GM18519 (cell line): Measurements from ENCODE around the gene PRKACB.

ENCODE experiments used
- ATAC-seq: cut with Tn5 transposase; IDR thresholded peaks from one replicate; pipeline ENCODE4 v1.9.1; 2021; ENCODE audit warnings: mild to moderate bottlenecking, moderate library complexity; ENCODE audit not compliant: unreplicated experiment, low FRiP score

The PRKACB gene

GRCh38 chr1:84155517-84155916 is 11.4 kb downstream of the PRKACB start:
- no peak for ATAC-seq

GRCh38 chr1:84156210-84156621 is 12.1 kb downstream of the PRKACB start:
- no peak for ATAC-seq

- ATAC-seq = no peak
Observed at GRCh38 chr1:84159533-84160240, 15.6 kb downstream of the PRKACB start.

GRCh38 chr1:84162295-84162694 is 18.2 kb downstream of the PRKACB start:
- ATAC-seq = no peak

GRCh38 chr1:84163123-84163931 is 19.3 kb downstream of the PRKACB start:
- ATAC-seq = no peak

GRCh38 chr1:84164161-84164560 is 20.1 kb downstream of the PRKACB start:
- ATAC-seq = no peak

- ATAC-seq = no peak
Observed at GRCh38 chr1:84164567-84165021, 20.5 kb downstream of the PRKACB start.

- ATAC-seq = no peak
Observed at GRCh38 chr1:84165601-84166000, 21.5 kb downstream of the PRKACB start.

- peak; percentile 67 for ATAC-seq
Observed at GRCh38 chr1:84166797-84167196, 22.7 kb downstream of the PRKACB start.

- ATAC-seq = no peak
Observed at GRCh38 chr1:84168783-84169182, 24.7 kb downstream of the PRKACB start.

- no peak for ATAC-seq
Observed at GRCh38 chr1:84170171-84170570, 26.1 kb downstream of the PRKACB start.

- ATAC-seq = no peak
Observed at GRCh38 chr1:84171481-84171880, 27.4 kb downstream of the PRKACB start.

GRCh38 chr1:84174051-84174556 is 30.0 kb downstream of the PRKACB start:
- no peak for ATAC-seq

GRCh38 chr1:84181350-84182005 is 37.4 kb downstream of the PRKACB start:
- ATAC-seq = no peak

GRCh38 chr1:84190455-84190854 is 46.4 kb downstream of the PRKACB start:
- no peak for ATAC-seq

GRCh38 chr1:84192681-84193080 is 48.6 kb downstream of the PRKACB start:
- no peak for ATAC-seq

GRCh38 chr1:84198832-84199231 is 54.8 kb downstream of the PRKACB start:
- no peak for ATAC-seq

GRCh38 chr1:84199257-84199656 is 55.2 kb downstream of the PRKACB start:
- ATAC-seq = no peak

GRCh38 chr1:84202126-84202525 is 58.1 kb downstream of the PRKACB start:
- ATAC-seq = no peak

GRCh38 chr1:84206375-84206774 is 62.3 kb downstream of the PRKACB start:
- no peak for ATAC-seq

- ATAC-seq = no peak
Observed at GRCh38 chr1:84208935-84209334, 64.9 kb downstream of the PRKACB start.
